ENCODE data around the gene PITPNM3.

PITPNM3 gene

DNA sequence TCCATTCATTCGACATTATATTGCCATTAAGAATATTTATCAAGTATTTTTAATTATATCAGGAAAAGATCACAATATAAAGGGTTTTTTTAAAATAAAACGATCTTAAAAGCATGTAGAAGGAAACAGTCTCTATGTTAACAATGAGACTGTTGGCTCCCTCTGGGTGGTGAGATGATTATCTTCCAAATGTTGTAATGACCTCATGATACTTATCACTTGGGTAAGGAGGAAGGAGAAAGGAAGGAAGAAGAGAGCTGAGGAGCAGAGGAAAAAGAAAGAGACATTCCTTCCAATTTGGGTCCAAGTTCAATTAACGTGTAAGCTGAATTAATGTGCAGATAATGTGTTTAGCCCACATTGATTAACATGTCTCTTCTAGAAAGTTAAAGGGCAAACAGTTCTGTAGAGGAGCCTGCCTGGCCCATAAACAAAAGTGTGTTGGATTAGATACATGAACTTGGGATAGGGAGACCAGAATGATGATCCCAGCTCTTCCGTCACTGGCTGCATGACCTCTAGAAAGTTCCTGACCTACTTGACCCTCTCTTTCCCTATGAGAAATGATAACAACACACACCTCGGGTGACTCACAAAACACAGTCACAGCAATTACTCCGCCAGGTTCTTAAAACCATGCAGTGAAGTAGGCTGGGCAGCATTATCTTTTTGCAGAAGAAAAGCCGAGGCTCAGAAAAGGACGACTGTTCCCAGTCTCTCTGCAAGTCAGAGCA, 80.1 kb downstream of the PITPNM3 start:
- DNase-seq, result no peak

DNA sequence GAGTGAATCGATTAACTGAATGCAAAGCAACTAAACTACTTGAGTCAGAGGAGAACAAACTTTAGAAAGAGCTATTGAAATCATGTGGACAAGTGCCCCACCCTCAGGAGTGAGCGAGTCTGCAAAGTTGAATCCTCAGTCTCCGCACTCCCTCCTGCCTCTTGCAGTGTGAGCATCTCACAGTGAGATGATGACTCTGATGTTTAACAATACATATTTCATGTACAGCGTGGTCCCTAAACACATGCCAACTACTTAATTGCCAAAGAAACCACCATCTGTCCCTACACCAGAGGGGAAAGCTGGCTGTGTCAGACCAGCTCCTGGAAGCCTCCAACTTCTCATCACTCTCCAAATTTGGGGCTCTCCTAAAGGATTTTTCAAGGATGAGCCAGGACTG, 80.9 kb downstream of the PITPNM3 start:
- DNase-seq, result no peak

DNA sequence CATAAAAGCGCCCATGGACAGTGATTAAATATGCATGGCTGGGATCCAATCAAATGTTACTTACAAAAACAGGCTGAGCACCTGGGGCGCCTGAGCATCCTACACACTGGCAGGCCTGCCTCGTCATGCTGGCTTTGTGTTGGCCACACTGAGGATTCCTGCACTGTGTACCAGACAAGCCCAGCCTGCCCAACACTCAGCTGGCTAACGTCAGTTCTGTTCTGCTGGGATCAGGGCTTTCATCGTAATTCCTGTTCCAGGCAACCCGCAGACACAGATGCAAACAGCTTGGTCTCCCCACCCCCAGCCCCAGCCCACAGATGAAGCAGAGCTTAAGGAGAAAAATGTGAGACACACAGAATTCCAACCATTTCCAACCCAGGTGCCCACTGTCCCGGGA, 81.4 kb downstream of the PITPNM3 start:
- DNase-seq, result no peak

DNA sequence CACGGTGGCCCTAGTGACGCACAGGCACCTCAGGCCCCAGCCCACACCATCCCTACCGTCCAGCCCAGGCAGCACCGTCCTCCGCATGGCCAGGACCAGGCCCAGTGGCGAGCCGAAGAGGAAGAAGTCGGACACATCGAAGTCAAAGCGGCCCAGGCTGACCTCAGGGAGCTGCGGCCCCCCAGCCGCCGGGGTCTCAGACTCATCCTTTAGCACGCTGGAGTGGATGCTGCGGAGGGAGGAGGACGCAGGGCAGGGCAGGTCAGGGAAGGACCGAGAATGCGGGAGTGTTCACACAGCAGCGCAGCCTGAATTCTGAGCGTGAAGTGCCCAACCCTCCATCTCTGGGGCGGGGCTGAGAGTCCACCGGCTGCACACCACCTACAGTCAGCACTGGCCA, 82.0 kb downstream of the PITPNM3 start:
- no peak for DNase-seq

DNA sequence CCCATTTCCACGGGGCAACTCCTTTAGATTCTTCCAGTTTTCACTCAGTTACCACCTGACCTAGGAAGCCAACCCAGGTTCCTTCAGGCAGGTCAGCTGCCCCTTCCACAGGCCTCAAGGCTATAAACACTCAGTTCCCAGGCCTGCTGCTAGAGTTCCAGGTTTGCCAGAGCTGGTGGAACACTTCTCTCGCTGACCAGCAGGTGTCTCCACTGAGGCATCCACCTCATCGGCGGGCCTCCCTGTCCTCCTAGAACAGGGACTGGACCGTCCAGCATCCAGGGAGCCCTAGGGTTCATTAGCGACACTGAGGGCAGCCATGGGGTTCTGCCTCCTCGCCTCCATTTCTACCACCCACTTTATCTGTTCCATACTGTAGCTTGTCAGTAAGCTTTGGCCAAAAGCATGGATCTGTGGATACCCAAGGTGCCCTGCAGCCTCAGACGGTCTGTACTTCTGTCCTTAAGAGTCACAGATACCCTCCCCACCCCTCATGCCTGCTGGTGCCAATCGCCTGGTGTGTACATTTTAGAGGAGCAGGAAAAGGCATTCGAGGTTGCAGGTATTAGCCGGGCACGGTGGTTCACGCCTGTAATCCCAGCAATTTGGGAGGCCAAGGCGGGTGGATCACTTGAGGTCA, 83.1 kb downstream of the PITPNM3 start:
- DNase-seq, result no peak

DNA sequence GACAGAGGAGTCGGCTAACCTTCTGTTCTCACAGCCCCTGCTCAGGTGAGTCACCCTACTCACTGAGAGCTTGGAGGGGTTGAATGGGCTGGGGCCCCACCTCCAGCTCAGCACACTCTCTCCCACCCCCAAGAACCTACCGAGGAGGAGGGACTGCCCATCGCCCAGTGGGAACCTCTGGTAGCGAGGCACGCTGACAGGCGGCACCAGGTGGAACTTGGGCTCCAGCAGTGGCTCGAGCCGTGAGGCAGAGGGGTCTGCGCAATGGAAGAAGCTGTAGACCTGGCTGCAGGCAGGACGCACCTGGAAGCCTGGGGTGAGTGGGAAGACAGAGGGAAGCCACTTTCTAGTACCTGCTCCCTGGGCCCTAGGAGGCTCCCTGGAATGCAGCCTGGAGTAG, 83.8 kb downstream of the PITPNM3 start:
- no peak for DNase-seq

DNA sequence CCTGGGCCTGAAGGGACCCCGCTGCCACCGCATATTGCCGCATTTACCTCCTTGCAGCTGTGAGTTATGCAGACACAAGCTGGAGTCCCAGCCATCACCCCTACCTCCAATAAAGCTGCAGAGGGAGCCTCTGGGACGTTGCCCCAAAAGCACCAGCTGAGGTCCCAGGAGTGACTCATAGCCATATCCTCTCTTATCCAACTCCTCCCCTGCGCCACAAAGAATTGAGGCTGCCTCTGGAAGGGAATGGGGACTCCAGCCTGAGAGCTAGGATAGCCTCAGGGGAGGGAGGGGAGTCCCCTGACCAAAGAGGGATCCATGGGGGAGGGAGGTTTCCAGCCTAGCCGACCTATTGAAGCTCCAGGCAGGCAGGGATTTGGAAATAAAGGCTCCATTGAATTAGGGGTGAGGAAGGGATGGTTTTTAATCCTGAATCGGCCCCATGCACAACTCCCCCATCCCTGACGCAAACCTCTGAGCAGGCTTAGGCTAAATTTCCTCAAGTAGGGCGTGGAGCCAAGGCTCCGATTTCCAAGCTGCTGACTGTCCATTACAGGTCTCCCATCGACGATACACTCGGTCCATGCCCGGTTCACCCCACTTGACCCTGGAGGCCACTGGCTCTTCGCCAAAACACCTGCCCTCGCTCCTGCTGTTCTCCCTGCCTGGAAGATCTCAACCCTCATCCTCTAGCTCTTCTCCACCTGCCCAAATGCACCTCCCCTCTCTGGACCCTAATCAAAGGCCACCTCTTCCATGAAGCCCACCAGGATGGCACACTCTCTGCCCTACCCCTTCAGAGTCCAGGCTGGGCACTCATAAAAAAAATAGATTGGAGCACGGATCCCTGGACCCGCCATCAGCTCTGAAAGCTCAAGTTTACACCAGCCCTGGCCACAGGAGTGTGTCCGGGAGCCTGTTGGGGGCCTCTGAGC, 84.6 kb downstream of the PITPNM3 start:
- no peak for DNase-seq

DNA sequence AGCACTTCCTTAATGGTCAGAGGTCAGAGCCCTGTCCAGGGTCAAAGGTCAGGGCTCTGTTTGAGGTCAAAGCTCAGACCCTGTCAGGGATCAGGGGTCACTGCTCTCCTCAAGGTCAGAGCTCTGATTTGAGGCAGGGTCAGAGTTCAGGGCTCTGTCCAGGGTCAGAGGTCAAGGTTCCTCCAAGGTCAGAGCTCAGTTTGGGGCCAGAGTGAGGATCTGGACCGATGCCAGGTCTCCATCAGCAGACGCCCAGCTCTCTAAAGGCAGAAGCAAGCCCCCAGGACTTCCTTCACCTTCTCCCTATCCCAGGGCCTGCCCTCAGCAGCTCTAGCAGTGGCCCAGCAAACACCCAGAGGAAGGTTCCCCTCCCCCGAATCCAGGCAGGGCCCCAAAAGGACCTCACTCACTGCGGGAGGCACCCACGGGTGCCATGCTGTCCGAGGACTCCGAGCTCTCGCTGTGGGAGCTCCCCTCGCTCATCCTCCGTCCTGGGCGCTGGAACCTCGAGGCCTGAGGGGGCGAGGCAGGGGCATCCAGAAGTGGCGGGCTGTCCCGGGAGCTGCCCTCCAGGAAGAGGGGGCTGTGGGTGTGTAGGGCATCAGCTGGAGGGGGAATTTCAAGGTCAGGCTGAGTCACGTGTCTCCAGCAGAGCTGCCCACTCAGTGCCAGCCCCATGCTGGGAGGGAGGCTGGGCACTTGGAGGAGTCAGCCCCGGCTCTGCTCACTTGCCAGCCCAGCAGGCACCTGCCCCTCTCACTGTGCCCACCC, 85.4 kb downstream of the PITPNM3 start:
- DNase-seq, result no peak

DNA sequence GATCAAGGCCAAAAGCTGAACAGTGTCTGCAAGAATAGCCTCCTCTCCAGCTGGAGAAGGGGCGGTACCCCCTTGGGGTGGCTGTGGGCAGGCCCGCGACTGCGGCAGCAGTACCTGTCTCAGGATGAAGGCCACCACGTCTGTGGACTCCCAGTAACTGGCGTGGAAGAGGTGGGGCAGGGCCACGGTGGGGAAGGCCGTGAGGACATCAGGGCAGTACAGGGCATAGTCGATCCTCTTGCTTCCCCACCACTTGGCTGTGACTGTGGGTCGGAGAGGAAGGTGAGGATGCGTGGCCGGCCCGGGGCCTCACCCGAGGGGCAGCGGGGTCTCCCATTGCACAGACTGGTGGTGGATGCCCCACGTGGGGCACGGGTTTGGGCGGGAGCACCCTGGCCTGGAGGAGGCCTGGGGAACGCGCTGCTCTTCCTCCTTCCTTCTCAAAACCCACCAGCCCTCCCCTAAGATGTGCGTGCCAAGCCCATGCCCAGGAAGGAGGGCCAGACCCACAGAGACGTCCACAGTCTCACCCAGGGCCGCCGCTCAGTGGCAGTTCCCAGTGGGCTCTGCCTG, 86.1 kb downstream of the PITPNM3 start:
- DNase-seq, result no peak

DNA sequence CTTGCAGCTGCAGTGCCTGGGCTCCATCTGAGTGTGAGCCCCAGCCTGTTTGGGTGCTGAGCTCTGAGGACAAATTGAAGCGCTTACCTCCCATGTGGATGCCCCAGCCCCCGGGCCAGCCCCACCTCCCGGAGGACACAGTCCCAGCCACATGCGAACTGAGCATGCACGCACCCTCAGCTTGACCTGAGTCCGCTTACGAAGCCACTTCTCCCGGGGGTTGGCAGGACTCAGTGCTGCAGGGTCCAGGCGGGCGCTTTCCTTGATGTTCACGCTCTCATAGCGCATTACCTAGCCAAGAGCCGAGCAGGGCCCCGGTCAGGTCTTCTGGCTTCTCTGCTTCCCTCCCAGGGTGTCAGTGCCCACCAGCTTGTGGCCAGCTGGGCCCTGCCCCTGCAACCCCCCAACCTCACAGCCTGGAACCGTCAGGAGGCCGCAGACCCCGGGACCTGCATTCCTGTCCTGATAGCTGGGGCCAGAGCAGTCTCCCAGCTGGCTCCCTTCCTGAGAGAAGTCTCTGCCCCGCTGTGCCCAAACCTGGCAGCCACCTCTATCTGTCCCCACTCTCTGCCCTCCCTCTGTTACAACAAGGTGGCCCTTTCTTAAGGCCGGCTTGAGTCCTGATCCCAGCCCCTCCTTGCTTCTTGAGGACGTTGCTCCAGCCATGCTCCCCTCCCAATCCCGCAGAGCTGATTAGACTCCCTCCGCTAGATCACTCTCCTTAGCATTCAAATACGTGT, 88.1 kb downstream of the PITPNM3 start:
- no peak for DNase-seq

DNA sequence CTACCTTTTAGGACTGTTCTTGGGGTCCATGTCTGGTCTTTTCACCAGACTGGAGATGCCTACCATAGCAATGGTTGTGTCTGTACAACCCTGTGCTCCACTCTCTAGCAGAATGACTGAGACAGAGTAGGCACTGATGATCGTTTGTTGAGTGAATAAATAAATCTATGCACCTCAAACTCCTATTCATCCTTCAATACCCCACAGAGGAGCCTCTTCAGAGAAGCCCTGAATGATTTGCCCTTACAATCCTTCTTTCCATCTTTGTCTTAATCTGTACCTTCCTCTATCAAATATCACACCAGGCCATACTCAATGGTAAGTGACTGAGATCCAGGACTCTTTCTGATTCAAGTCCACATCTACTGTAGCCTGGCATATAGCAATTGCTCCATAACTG, 88.8 kb downstream of the PITPNM3 start:
- no peak for DNase-seq

DNA sequence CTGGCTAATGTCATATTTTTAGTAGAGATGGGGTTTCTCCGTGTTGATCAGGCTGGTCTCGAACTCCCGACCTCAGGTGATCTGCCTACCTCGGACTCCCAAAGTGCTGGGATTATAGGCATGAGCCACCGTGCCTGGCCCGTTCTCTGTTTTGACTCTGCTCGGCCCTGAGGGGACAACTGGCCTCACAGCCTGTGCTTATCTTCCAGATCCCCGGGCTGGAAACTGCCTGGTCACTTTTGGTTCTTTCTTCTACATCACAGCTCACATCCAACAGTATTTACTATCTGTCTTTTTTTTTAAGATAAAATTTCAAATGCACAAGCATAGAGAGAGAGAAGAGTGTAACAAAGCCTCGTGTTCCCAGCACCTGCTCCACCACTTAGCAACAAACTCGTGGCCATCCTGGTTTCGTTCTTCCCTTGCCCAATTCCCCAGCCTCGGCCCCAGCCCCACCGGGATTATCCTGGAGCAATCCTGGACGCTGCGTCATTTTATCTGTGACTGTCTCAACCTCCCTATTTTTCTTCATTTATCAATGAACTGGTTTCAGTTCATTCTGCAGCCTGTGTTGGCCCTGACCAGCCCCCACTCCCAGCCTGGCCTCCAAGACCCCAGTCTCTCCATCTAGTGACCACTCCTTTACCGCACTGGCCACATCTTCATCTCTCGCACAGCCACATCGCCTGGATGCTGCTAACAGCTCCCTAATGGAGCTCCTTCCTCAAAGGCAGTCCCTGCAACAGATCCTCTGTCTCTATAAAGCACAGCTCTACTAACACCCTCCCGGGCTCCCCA, 91.0 kb downstream of the PITPNM3 start:
- no peak for DNase-seq

DNA sequence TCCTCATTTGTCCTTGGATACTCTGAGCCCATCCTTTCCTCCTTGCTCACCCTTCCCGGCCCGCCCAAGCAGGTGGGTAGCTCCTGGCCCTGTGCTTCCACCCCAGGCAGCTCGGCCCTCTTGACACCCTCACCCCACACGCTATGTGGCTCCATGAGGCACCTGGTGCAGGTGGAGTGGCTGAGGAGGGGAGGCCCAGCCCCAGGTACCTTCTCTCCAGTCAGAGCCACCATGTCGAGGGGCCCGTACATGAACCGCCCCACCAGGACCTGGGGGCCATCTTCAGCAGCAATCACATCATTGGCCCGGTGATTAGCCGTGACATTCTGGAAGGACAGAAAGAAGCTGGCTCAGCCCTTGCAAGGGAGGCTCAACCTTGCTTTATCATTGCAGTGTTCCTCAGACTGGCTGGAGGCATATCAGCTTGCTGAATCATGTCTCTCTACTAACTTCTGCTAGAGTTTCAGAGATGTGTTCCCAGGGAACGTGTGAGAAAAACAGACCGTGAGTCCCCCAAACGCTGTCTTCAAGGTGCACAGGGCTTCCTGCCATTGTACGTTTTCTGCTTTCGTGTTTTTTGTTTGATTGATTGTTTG, 91.8 kb downstream of the PITPNM3 start:
- DNase-seq, result no peak

DNA sequence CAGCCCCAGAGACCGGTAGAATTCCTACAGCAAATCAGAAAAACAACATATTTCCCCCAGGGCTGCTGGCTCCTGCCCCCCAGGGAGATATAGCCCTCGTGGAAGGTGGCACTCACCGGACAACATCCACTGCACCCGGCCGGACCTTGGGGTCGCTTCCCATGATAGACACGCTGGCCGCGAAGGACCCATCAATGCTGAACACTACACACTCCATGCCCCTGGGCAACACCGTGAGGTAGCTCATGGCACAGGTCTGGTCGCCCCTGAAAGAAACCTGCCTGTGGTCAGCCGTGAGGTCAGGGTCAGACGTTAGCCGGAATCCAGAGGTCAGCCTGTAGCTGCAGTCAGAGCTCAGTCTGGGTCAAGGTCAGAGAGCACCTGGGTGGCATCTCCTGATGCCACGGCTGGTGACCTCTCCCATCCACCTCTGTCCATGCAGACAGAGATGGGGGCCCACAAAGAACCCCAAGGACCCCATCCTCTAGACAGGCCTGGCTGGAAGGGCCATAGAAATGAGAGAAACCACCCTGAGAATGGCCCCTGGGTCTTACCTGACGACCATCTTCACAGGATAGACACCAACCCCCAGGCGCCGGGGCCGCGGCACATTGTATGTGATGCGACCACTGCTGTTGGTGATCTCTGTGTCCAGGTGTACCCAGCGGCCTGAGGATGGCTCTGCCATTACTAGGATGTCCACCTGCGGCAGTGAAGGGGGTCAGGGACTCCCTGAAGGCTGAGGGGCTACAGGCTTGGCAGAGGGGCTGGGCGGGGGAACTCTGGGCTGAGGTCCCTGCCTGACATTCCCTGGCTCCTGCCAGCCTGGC, 92.5 kb downstream of the PITPNM3 start:
- no peak for DNase-seq

DNA sequence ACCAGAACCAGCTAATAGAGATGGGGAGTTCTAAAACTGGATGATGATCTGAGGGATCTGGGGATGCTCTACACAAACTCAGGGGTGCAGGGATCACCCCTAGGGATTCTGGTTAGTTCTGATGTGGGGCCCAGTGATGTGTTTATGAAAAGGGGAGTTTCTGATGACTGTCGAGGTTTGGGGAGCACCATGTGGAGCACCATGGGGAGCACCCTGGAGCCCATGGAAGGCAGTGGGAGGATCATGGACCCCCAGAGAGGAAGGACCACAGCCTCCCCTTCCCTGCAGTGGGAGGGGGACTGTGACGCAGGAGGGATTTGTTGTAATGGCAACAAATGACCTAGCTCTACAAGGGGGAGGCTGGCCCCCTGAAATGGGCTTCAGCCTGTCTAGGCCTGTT, 93.7 kb downstream of the PITPNM3 start:
- no peak for DNase-seq

DNA sequence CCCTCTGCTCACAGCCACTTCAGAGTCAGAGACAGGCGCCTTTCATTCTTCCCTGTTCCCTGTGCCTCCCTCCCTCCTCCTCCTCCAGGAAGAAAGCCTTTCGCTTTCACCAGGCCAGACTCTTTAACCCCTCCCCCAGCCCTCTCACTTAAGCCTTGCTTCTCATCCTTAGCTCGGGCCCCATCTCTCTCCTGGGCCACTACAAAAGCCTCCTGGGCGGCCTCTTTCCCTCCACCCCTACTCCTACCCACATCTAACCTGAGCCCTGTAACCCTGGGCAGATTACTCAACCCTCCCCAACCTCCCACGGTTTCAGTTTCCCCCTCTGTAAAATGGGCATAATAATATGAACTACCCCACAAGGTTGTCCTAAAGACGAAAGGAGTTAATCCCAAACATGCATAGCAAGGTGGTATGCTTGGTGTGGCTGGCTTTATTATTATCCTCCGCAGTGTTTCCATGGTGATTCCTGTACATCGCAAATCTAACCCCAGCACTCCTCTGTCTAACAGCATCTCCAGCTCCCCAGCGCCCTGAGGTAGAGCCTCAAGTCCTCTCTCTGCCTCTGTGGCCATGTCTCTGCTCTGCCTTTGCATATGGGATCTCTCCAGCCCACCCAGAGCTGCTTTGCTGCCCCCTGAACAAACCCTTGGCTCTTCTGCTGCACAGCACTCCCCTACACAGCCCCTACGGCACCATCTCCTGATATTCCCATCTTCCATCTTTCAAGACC, 94.4 kb downstream of the PITPNM3 start:
- DNase-seq, result no peak

DNA sequence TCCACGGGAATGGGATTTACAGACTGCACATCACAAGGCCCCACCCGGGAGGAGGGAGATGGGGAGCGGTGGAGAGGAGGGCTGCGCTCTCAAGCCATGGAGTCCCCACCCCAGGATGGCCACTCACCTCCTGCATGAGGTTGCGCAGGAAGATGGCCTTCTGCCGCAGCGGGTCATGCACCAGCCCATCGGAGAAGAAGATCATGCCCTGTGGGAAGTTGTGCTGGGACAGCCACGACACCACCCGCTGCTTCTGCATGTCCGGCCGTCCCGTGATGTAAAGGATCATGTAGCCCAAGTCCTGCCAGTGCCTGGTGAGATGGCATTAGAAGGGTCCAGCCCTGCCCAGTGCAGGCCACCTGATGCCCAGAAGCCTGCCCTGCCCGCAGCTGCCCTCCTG, 95.1 kb downstream of the PITPNM3 start:
- no peak for DNase-seq

DNA sequence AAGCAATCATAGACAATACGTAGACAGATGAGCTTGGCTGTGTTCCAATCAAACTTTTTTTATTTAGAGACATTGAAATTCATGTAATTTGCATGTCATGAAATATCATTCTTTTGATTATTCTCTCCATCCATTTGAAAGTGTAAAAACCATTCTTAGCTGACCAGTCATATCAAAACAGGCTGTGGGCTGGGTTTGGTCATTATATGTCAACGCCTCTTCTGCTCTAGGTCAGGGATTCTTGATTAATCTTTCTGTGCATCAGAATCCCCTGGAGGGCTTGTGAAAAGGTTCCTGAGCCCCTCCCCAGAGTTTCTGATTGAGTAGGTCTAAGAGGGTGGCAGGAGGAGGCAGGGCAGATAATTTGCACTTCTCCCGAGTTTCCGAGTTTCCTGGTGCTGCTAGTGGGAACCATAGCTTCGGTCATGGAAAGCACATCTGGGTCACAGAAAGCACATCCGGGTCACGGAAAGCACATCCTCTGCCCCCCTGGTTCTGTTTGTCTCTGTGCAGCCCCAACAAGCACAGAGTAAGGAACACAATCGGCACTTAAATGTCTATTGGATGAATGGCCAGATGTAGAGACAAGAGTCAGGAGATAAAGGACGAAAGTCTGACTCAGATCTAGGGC, 95.7 kb downstream of the PITPNM3 start:
- no peak for DNase-seq

Data from DMS 273 treated with DMSO at 0.1 percent for 48 hours (cell line).